ENCODE results near the gene PLCXD1.
"Not testable (repeated sequence)": the region's sequence is repeated elsewhere in the genome, so short reads cannot be mapped to it uniquely, and the experiment has no call there.

PLCXD1 gene

DNA sequence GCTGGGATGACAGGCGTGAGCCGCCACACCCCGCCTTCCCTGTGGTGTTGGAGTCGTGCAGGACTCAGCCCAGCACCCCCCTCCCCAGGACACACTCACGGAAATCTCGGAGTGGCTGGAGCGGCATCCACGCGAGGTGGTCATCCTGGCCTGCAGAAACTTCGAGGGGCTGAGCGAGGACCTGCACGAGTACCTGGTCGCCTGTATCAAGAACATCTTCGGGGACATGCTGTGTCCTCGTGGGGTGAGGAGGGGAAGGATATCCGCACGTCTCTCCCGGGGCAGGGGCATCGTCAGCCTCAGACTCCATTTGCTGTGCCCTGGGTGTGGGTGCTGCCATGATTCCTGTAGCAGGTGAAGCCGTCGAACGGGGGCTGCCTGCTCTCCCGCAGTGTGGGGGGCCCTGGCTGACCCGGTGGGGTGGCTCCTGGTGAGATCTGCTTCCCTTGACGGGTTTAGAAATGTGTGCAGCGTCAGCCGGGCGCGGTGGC is 10.3 kb downstream of the PLCXD1 start:
- no peak for DNase-seq (ENCODE audit: low spot score)

DNA sequence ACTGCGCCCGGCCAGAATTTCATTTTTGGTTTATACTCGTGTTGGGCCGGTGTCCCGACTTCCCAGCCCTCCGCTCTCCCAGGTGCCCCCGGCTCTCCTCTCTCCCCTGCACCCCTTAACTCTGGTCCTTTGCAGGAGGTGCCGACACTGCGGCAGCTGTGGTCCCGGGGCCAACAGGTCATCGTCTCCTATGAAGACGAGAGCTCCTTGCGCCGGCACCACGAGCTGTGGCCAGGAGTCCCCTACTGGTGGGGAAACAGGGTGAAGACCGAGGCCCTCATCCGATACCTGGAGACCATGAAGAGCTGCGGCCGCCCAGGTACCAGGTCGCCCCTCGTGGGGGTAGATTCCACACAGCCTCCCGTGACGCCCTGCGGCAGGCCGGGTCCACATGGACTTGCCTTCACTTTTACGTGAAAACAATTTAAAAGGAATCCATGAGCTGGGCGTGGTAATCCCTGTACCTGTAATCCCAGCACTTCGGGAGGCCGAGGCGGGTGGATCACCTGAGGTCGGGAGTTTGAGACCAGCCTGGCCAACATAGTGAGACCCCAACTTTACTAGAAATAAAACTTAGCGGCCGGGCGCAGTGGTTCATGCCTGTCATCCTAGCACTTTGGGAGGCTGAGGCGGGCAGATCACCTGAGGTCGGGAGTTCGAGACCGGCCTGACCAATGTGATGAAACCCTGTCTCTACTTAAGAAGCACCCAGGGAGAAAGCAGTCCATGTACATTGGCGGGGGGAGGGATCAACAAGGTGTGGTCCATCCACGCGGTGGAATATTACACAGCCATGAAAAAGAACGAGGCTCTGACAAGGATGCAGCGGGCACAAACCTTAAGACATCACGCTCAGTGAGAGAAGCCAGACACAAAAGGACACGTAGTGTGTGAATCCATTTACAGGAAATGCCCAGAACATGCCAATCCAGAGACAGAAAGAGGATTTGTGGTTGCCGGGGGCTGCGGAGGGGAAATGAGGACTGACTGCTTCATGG is 12.0 kb downstream of the PLCXD1 start:
- no peak for DNase-seq (ENCODE audit: low spot score)

DNA sequence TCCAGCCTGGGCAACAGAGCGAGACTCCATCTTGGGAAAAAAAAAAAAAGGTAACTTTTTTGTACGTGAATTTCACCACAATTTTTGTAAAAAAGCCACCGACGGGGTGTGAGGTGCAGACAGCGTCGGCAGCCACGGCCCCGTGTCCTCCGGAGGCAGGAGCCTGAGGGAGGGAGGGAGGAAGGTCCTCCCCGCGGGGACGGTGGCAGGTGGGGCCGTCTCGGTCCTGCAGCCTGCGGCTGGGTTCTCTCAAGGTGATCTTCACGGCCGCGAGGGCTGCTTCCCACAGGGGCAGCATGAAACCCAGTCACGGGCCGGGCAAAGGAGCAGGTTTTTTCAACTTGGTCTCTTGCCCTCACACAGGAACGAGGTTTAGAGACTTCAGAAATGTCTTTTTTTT is 14.0 kb downstream of the PLCXD1 start:
- no peak for DNase-seq (ENCODE audit: low spot score)

DNA sequence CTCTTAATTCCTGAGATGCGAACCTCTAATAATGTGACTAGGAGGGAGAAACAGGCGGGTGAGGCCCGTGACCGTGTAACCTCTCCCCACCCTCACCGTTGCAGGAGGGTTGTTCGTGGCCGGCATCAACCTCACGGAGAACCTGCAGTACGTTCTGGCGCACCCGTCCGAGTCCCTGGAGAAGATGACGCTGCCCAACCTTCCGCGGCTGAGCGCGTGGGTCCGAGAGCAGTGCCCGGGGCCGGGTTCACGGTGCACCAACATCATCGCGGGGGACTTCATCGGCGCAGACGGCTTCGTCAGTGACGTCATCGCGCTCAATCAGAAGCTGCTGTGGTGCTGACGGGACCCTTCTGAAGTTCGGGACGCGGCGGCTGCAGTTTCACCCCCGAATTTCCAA is 17.8 kb downstream of the PLCXD1 start:
- no peak for DNase-seq (ENCODE audit: low spot score)

DNA sequence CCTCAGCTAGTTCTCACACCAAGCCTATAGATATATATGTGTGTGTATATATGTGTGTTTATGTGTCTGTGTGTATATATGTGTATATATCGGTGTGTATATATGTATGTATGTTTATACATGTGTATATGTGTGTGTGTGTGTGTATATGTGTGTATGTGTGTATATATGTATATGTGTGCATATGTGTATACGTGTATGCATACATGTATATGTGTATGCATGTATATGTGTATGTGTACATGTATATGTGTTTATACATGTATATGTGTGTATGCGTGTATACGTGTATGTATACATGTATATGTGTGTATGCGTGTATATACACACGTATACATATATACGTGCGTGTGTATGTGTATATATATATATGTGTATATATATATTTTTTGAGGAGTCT is 19.2 kb downstream of the PLCXD1 start:
- DNase-seq (ENCODE audit: low spot score), result no peak

DNA sequence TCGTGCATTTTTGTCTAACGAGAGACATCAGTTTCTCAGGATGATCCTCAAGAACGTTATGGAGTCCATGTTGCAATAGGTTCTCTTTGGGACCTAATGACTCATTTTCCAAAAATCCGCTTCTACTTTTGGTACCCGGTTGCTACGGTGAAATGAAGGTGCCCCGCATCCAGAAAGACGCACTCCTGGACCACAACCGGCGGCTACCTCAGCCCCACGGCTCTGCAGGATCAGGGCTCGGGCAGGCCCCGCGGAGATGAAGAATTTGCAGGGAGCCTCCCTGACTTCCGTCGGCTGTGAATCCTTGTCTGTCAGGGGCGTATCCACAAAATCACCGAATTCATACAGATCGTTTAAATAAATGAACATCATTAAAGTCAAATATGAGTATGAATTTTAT is 21.8 kb downstream of the PLCXD1 start:
- DNase-seq (ENCODE audit: low spot score), result no peak

DNA sequence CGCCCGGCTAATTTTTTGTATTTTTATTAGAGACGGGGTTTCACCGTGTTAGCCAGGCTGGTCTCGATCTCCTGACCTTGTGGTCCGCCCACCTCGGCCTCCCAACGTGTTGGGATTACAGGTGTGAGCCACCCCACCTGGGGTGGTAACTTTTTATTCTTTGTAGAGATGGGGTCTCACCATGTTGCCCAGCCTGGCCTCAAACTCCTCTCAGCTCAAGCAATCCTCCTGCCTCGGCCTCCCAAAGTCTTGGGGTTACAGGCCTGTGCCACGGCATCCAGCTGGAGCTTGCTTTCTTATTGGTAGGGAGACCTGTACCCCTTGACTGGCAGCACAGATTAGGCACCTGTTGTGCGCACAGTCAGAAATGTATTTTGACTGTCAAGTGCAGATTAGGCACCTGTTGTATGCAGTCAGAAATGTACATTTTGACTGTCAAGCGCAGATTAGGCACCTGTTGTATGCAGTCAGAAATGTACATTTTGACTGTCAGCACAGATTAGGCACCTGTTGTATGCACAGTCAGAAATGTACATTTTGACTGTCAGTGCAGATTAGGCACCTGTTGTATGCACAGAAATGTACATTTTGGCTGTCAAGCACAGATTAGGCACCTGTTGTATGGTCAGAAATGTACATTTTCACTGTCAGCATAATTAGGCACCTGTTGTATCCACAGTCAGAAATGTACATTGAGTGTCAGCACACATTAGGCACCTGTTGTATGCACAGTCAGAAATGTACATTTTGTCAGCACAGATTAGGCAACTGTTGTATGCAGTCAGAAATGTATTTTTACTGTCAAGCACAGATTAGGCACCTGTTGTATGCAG is 24.8 kb downstream of the PLCXD1 start:
- DNase-seq (ENCODE audit: low spot score), result not testable (repeated sequence)

DNA sequence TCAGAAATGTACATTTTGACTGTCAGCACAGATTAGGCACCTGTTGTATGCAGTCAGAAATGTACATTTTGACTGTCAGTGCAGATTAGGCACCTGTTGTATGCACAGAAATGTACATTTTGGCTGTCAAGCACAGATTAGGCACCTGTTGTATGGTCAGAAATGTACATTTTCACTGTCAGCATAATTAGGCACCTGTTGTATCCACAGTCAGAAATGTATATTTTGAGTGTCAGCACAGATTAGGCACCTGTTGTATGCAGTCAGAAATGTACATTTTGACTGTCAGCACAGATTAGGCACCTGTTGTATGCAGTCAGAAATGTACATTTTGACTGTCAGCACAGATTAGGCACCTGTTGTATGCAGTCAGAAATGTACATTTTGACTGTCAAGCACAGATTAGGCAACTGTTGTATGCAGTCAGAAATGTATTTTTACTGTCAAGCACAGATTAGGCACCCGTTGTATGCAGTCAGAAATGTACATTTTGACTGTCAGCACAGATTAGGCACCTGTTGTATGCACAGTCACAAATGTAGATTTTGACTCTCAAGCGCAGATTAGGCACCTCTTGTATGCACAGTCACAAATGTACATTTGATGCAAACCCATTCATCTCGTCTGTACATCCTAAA is 25.6 kb downstream of the PLCXD1 start:
- not testable (repeated sequence) for DNase-seq (ENCODE audit: low spot score)

DNA sequence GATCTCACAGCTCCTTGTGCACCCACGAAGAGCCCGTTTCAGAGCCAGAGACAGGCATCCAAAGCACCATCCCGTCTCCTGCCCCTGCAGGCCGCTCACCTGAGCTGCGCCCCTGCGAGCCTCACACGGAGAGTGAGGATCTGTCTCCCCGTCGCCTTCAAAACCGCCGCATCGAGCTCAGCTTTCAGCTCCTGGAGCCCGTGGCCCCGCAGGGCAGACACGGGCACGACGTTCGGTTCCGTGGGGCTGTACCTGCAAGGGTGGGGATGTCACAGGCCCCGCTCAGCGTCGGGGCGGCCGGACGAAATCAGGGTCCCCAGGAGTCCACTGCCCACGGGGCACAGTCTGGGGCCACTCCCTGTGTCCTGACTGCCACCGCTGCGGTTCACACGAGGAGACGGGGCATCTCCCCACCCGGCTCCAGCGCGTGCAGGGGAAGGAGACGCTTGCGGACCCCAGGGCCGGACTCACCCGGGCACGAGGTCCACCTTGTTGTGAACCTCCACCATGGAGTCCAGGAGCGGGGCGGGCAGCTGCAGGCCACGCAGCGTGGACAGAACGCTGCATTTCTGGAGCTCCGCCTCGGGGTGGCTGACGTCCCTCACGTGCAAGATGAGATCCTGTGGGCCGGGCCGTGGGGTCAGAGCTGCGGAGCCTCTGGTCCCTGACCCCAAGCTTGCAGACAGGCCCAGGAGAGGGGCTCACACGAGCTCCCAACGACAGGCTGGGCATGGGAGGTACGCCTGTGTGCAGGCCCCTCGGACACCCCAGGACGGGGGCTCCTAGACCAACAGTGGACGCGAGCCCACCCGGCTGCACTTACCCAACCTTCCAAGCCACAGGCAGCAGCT is 26.3 kb downstream of the PLCXD1 start:
- no peak for DNase-seq (ENCODE audit: low spot score)

DNA sequence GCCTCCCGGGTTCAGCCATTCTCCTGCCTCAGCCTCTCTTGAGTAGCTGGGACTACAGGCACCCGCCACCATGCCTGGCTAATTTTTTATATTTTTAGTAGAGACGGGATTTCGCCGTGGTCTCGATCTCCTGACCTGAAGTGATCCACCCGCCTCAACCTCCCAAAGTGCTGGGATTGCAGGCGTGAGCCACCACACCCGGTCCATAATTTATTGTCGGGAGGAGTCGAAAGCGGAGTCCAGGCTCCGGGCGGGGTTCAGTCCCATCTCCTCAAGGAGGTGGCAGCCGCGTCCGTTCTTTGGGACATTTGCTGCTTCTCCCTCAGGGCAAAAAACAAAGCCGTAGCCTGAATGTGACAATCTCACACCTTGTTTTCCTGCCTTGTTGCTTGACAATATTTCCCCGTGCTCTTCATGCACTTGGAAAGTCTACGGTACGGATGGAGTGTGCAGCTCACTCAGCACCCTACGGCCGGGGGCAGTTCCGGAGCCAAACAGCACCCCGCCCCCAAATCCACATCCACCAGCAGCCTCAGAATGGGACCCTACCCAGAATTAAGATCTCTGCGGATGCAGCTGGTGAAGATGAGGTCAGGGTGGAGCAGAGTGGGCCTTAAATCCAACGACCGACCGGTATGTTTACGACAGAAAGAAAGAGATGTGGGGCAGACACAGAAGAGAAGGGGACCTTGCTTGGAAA is 27.8 kb downstream of the PLCXD1 start:
- no peak for DNase-seq (ENCODE audit: low spot score)

DNA sequence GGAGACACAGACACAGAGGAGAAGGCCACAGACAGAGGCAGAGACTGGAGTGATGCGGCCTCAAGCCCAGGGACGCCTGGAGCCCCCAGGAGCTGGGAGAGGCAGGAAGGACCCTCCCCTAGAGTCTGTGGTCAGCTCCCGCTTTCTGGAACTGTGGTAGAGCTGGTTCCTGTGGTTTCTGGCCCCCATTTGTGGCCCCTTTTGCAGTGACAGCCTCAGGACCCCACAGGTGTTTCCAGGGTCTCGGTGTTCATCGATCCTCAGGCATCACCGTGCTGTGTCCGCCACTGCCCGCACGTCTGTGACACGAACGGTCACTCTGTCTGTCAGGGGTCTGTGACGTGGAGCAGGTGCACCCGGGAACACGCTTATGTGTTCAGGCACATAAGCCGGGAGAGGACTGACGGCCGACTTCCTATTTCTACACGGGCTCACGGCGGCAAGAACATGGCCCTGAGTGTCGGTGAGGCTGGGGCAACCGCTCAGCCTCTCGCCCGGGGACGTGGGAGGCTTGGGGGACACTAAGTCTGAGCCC is 29.5 kb downstream of the PLCXD1 start:
- no peak for DNase-seq (ENCODE audit: low spot score)

DNA sequence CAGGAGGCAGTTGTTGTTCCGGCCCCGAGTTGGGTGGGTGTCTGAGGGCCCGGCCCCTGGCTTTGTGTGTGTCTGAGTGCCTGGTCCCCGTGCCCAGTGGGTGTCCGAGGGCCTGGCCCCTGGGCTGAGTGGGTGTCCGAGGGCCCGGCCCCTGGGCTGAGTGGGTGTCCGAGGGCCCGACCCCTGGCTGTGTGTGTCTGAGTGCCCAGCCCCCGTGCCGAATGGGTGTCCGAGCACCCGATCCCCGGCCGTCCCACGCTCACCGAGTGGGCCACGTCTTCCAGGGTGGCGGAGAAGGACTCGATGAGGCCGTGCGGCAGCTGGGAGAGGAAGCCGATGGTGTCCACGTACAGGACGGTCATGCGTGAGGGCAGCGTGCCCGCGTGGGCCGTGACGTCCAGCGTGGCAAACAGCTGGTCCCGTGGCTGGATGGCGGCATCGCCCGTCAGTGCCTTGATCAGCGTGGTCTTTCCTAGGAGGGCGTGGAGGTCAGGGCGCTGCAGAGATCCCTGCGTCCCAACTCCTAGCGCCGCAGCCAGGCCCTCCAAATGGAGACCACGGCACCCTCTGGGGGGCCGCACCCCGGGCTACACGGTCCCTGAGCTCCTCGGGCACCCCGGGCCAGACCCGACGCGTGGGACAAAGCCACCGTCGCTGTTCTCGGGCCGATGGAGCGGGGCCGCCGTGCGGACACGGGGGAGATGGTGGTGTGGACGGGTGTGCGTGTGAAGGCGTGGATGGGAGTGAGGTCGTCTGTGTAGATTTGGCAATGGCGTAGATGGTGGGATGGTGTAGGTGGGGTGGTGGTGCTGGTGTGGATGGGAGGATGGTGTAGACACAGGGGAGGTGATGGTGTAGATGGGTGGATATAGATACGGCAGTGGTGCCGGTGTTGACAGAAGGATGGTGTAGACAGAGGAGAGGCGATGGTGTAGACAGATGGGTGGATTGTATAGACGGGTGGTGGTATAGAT is 30.3 kb downstream of the PLCXD1 start:
- DNase-seq (ENCODE audit: low spot score), result no peak

DNA sequence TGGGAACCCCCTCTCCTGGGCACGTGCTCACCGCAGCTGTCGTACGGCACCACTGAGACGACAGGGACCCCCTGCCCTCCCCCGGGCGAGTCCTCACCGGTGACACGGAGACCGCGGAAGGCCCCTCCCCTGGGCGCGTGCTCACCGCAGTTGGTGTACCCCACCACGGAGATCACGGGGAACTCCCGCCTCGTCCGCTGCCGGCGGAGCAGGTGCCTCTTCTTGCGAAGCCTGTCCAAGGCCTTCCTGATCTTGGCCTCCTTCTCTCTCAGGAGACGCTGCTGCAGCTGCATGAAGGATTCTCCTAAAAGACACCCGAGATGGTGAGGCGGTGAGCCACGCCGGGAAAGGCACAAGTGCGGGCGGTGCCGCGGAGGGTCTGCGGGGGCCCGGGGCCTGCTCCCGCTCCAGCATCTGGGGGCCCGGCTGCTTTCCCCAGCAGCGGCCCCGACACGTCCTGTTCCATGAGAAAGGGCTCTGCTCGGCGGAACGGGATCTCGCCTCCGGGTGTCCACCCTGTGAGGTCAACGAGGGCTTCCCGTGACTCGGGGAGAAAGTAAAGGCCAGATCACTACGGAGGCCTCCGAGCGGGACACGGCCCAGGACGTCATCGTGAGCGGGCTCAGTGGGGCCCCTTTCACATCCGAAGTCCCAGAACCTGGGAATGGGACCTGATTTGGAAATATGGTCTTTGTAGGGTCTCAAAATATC is 31.6 kb downstream of the PLCXD1 start:
- DNase-seq (ENCODE audit: low spot score), result no peak

DNA sequence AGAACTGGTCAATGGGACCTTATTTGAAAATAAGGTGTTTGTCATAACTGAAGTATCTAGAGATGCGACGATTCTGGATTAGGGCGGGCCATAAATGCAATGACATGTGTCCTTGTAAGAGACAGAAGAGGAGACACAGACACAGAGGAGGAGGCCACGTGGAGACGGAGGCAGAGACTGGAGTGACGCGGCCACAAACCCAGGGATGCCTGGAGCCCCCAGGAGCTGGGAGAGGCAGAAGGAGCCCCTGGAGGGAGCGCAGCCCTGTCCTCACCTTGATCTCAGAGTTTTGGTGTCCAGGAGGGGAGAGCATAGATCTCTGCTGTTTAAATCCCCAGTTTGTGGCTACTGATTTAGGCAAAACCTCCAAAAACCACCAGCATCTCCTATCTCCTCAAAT is 32.4 kb downstream of the PLCXD1 start:
- no peak for DNase-seq (ENCODE audit: low spot score)

DNA sequence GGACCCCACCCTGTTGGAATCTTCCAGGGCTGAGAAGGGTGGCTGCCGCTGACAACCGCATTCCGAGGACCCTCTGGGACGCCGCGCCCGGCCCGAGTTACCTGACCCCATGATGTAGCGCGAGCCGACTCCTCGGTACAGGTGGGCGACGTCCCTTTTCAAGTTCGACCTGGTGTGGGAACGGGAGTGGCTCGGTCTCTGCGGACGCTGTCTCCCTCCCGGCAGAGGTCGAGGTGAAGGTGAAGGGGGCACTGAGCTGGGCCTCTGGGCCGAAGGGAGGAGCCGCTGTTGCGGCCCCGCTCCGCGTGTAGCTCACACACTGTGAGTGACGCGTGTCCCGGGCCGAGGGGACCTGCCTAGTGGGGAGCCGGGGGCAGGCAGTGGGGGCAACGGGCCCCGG is 32.9 kb downstream of the PLCXD1 start:
- DNase-seq (ENCODE audit: low spot score), result no peak

DNA sequence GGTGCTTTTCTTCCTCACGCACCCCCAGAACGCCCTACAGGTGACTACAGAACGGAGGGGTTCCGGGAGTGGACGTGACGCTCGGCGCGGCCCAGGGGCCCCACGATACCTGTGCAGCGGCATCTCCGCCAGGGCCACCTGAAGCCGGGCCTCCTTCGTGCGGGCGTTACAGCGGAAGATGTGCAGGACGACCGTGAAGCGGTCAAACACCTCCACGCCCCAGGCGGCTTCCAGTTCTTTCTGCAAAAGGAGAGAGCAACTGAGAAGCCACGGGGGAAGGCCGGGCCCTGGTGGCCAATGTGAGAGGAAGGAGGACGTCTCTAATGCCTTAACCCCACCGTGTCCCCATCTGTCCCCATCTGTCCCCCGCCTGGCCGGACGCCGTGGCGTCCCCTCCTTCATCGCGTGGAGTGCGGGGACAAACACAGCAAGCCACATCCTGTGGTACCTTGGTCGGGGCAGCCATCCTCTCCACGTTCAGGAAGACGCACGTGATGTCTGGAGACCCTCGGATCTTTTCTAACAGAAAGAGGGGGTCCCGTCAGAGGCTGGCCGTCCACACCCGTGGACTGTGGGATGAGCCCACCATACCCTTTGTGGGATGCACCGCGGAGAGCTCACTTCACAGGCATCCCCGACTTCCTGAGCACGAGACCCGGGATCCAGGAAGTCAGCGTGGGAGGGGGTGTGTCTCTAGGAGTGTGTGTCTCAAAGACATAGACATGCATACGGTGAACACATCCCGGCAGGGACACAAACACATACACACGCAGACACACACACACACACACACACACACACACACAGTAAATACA is 33.8 kb downstream of the PLCXD1 start:
- DNase-seq (ENCODE audit: low spot score), result no peak

All from CD4-positive, alpha-beta T cell treated with Interleukin-6 at 100 ng/mL for 8 hours (primary cell).